GM18868 (cell line): Measurements from ENCODE around the gene IQCF5.
"Not testable (repeated sequence)": the region's sequence is repeated elsewhere in the genome, so short reads cannot be mapped to it uniquely, and the experiment has no call there.

ENCODE experiments used
- ATAC-seq: cut with Tn5 transposase; IDR thresholded peaks from one replicate; pipeline ENCODE4 v1.9.1; 2021; ENCODE audit warnings: mild to moderate bottlenecking, moderate library complexity; ENCODE audit not compliant: unreplicated experiment

IQCF5 gene

GRCh38 chr3:51869304-51869703, 6.1 kb downstream of the IQCF5 start:
- ATAC-seq = no peak

GRCh38 chr3:51868896-51869295, 6.5 kb downstream of the IQCF5 start:
- ATAC-seq = not testable (repeated sequence)

GRCh38 chr3:51862886-51863285, 12.5 kb downstream of the IQCF5 start:
- ATAC-seq = no peak

- ATAC-seq = no peak
These were observed 14.4 kb downstream of the IQCF5 start, which contains the start of gene IQCF2 for GRCh38 chr3:51860703-51861665. Gene IQCF2 (plus strand): TSS chr3:51861615. CDS start chr3:51861667, 52 bp downstream.

- not testable (repeated sequence) for ATAC-seq
These were observed 20.0 kb downstream of the IQCF5 start for GRCh38 chr3:51855411-51855810.

- no peak for ATAC-seq
These were observed 30.3 kb downstream of the IQCF5 start for GRCh38 chr3:51845129-51845528.

- ATAC-seq = no peak
These were observed 38.8 kb downstream of the IQCF5 start for GRCh38 chr3:51836606-51837005.

- ATAC-seq = no peak
These were observed 44.5 kb downstream of the IQCF5 start for GRCh38 chr3:51830836-51831385.

GRCh38 chr3:51830345-51830744, 45.1 kb downstream of the IQCF5 start:
- no peak for ATAC-seq

GRCh38 chr3:51828297-51828696, 47.1 kb downstream of the IQCF5 start:
- no peak for ATAC-seq
